Glutamatergic neuron (in vitro differentiated cells): Measurements from ENCODE around the gene ESR1. TPM values are rescaled to one million over a fixed set of nuclear protein-coding genes. Genes with fewer than 3 reads are reported as not detected.

Experiments used
- DNase-seq: peaks from one replicate; pipeline ENCODE4 v3.0.0; 2022
- H3K27ac Mint-ChIP-seq: one replicate; pipeline ENCODE4 v1.8.0; 2020; ENCODE audit warnings: mild to moderate bottlenecking, mixed read lengths, inconsistent platforms; ENCODE audit not compliant: unreplicated experiment
- H3K27me3 Mint-ChIP-seq: one replicate; pipeline ENCODE4 v1.8.0; 2020; ENCODE audit warnings: mild to moderate bottlenecking, moderate library complexity, mixed read lengths, inconsistent platforms; ENCODE audit not compliant: unreplicated experiment
- H3K36me3 Mint-ChIP-seq: one replicate; pipeline ENCODE4 v1.8.0; 2020; ENCODE audit warnings: mild to moderate bottlenecking, mixed read lengths, inconsistent platforms; ENCODE audit not compliant: unreplicated experiment
- H3K4me1 Mint-ChIP-seq: one replicate; pipeline ENCODE4 v1.8.0; 2020; ENCODE audit warnings: mild to moderate bottlenecking, low read depth, mixed read lengths, inconsistent platforms; ENCODE audit not compliant: unreplicated experiment
- H3K4me3 Mint-ChIP-seq: one replicate; pipeline ENCODE4 v1.8.0; 2020; ENCODE audit warnings: mild to moderate bottlenecking, mixed read lengths, inconsistent platforms; ENCODE audit not compliant: unreplicated experiment
- H3K9me3 Mint-ChIP-seq: one replicate; pipeline ENCODE4 v1.8.0; 2020; ENCODE audit warnings: mild to moderate bottlenecking, moderate library complexity, mixed read lengths, inconsistent platforms; ENCODE audit not compliant: unreplicated experiment
- total RNA-seq: library from RNA; stranded (reverse); fragmentation: NEBNext Ultra II Directional; extraction: Animal tissue kit (Norgen Biotek cat#: 25700); gene quantifications from one replicate; pipeline ENCODE4 v1.2.1, GENCODE V29; 2021; ENCODE audit not compliant: unreplicated experiment
- TF ChIP-seq, protein P1 (sequence below): fragments of 200-600 bp; sonication (generic); IDR thresholded peaks from one replicate; pipeline ENCODE4 v1.5.0; 2021; ENCODE audit not compliant: partially characterized antibody, unreplicated experiment

ESR1 gene
- total RNA-seq, 1 donor from 2014 or later = not detected

DNA sequence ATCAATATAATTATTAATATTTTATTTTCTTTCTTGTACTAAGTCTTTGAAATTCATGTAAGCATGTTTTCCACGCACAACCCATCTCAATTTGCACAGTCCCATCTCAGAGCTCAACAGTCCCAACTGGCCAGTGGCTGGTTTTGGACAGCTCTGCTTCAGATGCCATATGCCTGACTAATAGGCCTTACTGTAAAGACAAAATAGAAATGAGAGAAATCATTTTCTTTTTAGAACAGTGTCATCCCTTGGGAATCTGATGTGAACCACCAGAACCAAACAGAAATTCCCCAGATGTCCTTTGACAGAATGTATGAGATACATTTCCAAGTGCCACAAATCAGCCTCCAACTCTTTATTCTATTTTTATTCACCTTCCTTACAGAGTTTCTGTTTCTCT is 338.9 kb downstream of the ESR1 start:
- H3K4me1 Mint-ChIP-seq = peaks cover 7% of the 10 kb centered on the region

DNA sequence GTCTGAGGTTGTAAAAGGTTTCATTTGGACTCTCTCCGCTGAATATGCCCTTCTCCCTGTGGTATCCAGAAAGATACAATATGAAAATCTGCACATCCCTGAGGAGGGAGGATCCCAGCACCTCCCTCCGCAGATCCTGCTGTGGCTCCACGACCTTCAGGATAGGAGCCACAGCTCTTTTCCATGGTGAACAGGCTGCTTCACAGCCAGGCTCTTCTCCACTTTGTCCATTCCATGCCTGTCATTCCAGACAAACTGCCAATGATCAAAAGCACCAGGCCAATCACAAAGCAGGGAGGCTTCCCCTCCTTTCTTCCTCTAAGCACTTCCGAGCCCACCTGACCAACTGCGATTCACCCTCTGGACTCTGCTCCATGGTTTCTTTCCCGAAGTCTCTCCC is 339.8 kb downstream of the ESR1 start:
- peaks cover 7% of the 10 kb centered on the region for H3K4me1 Mint-ChIP-seq
- H3K4me3 Mint-ChIP-seq = no peak overlapping the region
- TF ChIP-seq, protein P1, sequence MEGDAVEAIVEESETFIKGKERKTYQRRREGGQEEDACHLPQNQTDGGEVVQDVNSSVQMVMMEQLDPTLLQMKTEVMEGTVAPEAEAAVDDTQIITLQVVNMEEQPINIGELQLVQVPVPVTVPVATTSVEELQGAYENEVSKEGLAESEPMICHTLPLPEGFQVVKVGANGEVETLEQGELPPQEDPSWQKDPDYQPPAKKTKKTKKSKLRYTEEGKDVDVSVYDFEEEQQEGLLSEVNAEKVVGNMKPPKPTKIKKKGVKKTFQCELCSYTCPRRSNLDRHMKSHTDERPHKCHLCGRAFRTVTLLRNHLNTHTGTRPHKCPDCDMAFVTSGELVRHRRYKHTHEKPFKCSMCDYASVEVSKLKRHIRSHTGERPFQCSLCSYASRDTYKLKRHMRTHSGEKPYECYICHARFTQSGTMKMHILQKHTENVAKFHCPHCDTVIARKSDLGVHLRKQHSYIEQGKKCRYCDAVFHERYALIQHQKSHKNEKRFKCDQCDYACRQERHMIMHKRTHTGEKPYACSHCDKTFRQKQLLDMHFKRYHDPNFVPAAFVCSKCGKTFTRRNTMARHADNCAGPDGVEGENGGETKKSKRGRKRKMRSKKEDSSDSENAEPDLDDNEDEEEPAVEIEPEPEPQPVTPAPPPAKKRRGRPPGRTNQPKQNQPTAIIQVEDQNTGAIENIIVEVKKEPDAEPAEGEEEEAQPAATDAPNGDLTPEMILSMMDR = no peak
- H3K9me3 Mint-ChIP-seq = no peaks in the 10 kb centered on the region
- no peaks in the 10 kb centered on the region for H3K36me3 Mint-ChIP-seq
- DNase-seq = no peak
- H3K27ac Mint-ChIP-seq = no peak overlapping the region
- peaks cover 4% of the 10 kb centered on the region for H3K27me3 Mint-ChIP-seq

More for the DNA sequence above, 338.9 kb downstream of the ESR1 start:
- Mint-ChIP-seq H3K36me3 (no peaks in the 10 kb centered on the region), H3K27ac (no peak overlapping the region), H3K27me3 (peaks cover 4% of the 10 kb centered on the region), H3K9me3 (no peaks in the 10 kb centered on the region), H3K4me3 (no peak overlapping the region)
- no peak for DNase-seq
- TF ChIP-seq, protein P1 = no peak

DNA sequence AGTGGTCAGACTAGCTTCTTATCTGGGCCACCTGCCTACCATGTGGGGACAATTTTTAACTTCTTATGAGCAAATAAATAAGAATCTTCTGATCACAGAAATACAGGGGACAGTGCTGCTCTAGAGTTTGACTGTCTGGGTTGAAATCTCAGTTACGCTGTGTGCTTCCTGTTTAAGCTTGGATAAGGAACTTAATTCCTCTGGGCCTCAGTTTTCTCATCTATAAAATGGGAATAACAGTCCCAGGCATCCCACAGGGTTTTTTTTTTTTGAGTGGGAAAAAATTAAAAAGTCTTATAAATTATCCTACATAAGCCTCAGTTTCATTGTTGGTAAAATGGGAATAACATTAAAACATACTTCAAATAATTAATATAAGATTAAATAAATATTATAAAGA is 340.9 kb downstream of the ESR1 start:
- H3K9me3 Mint-ChIP-seq = no peaks in the 10 kb centered on the region
- no peak overlapping the region for H3K27ac Mint-ChIP-seq
- TF ChIP-seq, protein P1 = no peak
- peaks cover 4% of the 10 kb centered on the region for H3K27me3 Mint-ChIP-seq
- H3K4me1 Mint-ChIP-seq = peaks cover 7% of the 10 kb centered on the region
- no peak for DNase-seq
- H3K36me3 Mint-ChIP-seq = no peaks in the 10 kb centered on the region
- no peak overlapping the region for H3K4me3 Mint-ChIP-seq

DNA sequence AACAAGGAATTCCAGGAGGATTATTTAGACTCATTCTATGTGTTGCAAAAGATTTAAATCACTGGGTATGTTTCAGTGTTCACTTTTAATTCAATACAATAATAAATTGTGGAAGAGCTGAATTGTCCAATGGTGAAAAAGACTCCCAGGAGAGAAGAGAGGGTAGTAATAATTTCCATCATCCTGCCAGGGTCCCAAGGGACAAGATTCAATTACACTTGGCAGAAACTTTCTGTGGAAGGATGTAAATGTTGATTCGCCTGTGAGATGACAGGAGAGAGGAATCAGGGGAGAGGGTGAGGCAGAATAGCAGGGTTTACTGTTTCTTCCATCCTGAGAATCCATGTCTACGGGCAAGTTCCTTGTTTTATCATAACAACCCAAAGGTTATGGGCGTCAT is 342.7 kb downstream of the ESR1 start:
- Mint-ChIP-seq H3K27me3 (peaks cover 4% of the 10 kb centered on the region), H3K4me3 (no peak overlapping the region), H3K27ac (no peak overlapping the region), H3K9me3 (no peaks in the 10 kb centered on the region), H3K36me3 (no peaks in the 10 kb centered on the region), H3K4me1 (peaks cover 4% of the 10 kb centered on the region)
- TF ChIP-seq, protein P1 = no peak
- no peak for DNase-seq

DNA sequence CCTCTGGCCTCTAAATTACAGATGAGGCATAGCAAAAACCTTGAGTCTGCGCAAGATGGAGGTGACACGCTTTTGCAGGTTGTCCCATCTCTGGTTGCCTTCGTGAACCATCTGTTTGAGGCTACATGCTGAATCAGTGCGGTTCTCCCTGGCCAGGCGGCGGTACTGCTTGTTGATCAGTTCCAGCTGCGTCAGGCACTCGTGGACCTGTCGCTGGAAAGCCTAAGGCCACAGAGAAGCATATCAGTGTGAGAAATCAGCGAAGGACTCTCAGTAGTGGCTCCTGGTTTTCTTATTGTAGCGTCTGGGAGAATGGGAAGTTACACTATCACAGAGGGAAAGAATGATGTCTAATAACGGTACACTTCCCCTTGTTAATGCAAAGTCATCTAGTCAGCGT is 344.4 kb downstream of the ESR1 start:
- H3K27ac Mint-ChIP-seq = no peak overlapping the region
- peaks cover 3% of the 10 kb centered on the region for H3K4me1 Mint-ChIP-seq
- no peaks in the 10 kb centered on the region for H3K36me3 Mint-ChIP-seq
- peaks cover 2% of the 10 kb centered on the region for H3K27me3 Mint-ChIP-seq
- TF ChIP-seq, protein P1 = no peak
- no peak overlapping the region for H3K4me3 Mint-ChIP-seq
- DNase-seq = no peak
- no peaks in the 10 kb centered on the region for H3K9me3 Mint-ChIP-seq
